ENCODE results near the gene TRIM15.

- TF ChIP-seq EZH2 (IDR thresholded peaks at IDR 0.05; ENCODE audit: low read length) (no peak), CTCF (optimal IDR thresholded peaks at IDR 0.05 in 1 of 3, IDR thresholded peaks at IDR 0.05 in 1 of 3, conservative IDR thresholded peaks at IDR 0.05 in 1 of 3; ENCODE audit: extremely low read depth in 1 of 3, insufficient read depth in 2 of 3, low read length in 3 of 3) (no peak)
These were observed 28.7 kb downstream of the TRIM15 start for GRCh38 chr6:30192076-30192475.
